ENCODE data around the gene DGKB. TPM values are rescaled to one million over a fixed set of nuclear protein-coding genes. Genes with fewer than 3 reads are reported as not detected.

The DGKB gene
- total RNA-seq, 4 donors from 2014 or later = 0.40 to 3.8 (median 0.82) TPM; not detected in 1

- Histone ChIP-seq H3K9me3 (no peaks in the 10 kb centered on the region), H3K27ac (no peak overlapping the region), H3K4me3 (no peak overlapping the region), H3K4me1 (no peaks in the 10 kb centered on the region), H3K36me3 (no peaks in the 10 kb centered on the region), H3K27me3 (no peaks in the 10 kb centered on the region)
- in situ Hi-C loops (cut with MboI; ENCODE audit: low pct_ligation_motif_present in 1 of 4, low pct_unique_long_range_greater_than_20kb in 1 of 4, low sequenced_read_pairs in 3 of 4) (no loop called here), intact Hi-C loops (cut with DNase I; ENCODE audit: low total_unique reads) (no loop called here)
- DNase-seq = no peak
- TF ChIP-seq CTCF (IDR thresholded peaks at IDR 0.05) (no peak), POLR2AphosphoS5 (IDR thresholded peaks at IDR 0.05) (no peak), EP300 (IDR thresholded peaks at IDR 0.05; ENCODE audit: low read depth) (no peak), POLR2A (IDR thresholded peaks at IDR 0.05) (no peak)
- WGBS, 2 donors (ENCODE audit: low coverage in 1 of 2) = 69% methylated on average over 3 of the region's 3 CpGs
Measured at GRCh38 chr7:14818871-14819270, 83.7 kb downstream of the DGKB start.

DNA sequence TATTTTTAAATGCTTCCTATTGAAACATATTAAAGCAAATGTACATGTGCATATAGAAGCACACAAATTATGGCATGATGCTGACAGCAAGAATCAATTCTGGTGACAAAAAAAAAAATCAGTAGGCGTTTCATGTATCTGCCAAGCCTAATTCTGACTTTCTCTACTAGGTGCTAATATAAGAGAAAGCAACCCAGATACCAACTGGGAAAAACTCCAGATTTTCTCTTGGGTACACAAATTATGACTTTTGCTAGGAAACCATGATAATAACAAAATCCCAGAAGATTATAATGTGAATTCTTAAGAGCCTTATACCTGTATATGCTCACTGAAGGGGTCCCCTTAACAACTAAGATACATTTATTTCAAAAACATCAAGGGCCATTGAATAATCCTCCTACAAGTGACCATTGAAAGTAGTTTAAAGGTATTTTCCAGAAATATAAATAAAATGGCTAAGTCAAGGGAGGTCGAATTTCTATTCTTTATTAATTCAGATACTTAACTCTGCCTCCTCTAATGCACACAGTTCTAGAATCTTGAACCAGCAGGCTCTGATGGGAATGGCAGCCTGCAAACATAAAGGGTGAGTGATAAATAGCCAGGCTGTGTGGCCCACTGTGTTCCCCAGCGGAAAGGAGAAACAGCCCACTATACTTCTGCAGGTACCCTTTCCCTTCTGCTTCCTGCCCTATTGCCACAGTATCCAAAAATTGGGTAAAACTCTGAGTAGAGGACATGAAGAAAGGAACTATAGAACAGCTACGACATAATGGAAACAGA lies 84.5 kb downstream of the DGKB start:
- no peak for TF ChIP-seq POLR2A (IDR thresholded peaks at IDR 0.05)
- TF ChIP-seq CTCF (IDR thresholded peaks at IDR 0.05) = no peak
- no peak for TF ChIP-seq POLR2AphosphoS5 (IDR thresholded peaks at IDR 0.05)
- TF ChIP-seq EP300 (IDR thresholded peaks at IDR 0.05; ENCODE audit: low read depth) = no peak
- no peak for DNase-seq
- intact Hi-C loops (cut with DNase I; ENCODE audit: low total_unique reads) = no loop called here
- H3K27ac ChIP-seq = no peak overlapping the region
- in situ Hi-C loops (cut with MboI; ENCODE audit: low pct_ligation_motif_present in 1 of 4, low pct_unique_long_range_greater_than_20kb in 1 of 4, low sequenced_read_pairs in 3 of 4) = no loop called here
- no peak overlapping the region for H3K4me3 ChIP-seq
- 65 to 74% methylated on average over 4 of the region's 4 CpGs for WGBS, 2 donors (ENCODE audit: low coverage in 1 of 2)
- no peaks in the 10 kb centered on the region for H3K36me3 ChIP-seq
- H3K4me1 ChIP-seq = no peaks in the 10 kb centered on the region
- H3K9me3 ChIP-seq = no peaks in the 10 kb centered on the region
- H3K27me3 ChIP-seq = no peaks in the 10 kb centered on the region

- TF ChIP-seq EP300 (IDR thresholded peaks at IDR 0.05; ENCODE audit: low read depth) (no peak), POLR2AphosphoS5 (IDR thresholded peaks at IDR 0.05) (no peak), CTCF (IDR thresholded peaks at IDR 0.05) (no peak), POLR2A (IDR thresholded peaks at IDR 0.05) (no peak)
Measured at GRCh38 chr7:14807507-14807906, 95.0 kb downstream of the DGKB start.

GRCh38 chr7:14806891-14807290 lies 95.7 kb downstream of the DGKB start:
- no peak for TF ChIP-seq EP300 (IDR thresholded peaks at IDR 0.05; ENCODE audit: low read depth)
- Histone ChIP-seq H3K27ac (no peak overlapping the region), H3K4me1 (no peaks in the 10 kb centered on the region), H3K9me3 (no peaks in the 10 kb centered on the region), H3K27me3 (no peaks in the 10 kb centered on the region), H3K4me3 (no peak overlapping the region), H3K36me3 (no peaks in the 10 kb centered on the region)
- in situ Hi-C loops (cut with MboI; ENCODE audit: low pct_ligation_motif_present in 1 of 4, low pct_unique_long_range_greater_than_20kb in 1 of 4, low sequenced_read_pairs in 3 of 4) = no loop called here
- WGBS, 2 donors (ENCODE audit: low coverage in 1 of 2) = 27 to 42% methylated on average over 1 of the region's 1 CpG
- DNase-seq = no peak
- intact Hi-C loops (cut with DNase I; ENCODE audit: low total_unique reads) = no loop called here

More at GRCh38 chr7:14807507-14807906, 95.0 kb downstream of the DGKB start:
- H3K4me1 ChIP-seq = no peaks in the 10 kb centered on the region
- no peaks in the 10 kb centered on the region for H3K36me3 ChIP-seq
- H3K4me3 ChIP-seq = no peak overlapping the region
- in situ Hi-C loops (cut with MboI; ENCODE audit: low pct_ligation_motif_present in 1 of 4, low pct_unique_long_range_greater_than_20kb in 1 of 4, low sequenced_read_pairs in 3 of 4) (no loop called here), intact Hi-C loops (cut with DNase I; ENCODE audit: low total_unique reads) (no loop called here)
- H3K9me3 ChIP-seq = no peaks in the 10 kb centered on the region
- H3K27me3 ChIP-seq = no peaks in the 10 kb centered on the region
- H3K27ac ChIP-seq = no peak overlapping the region
- 82 to 85% methylated on average over 3 of the region's 3 CpGs for WGBS, 2 donors (ENCODE audit: low coverage in 1 of 2)
- no peak for DNase-seq
